ENCODE data around the gene DAAM2.

The DAAM2 gene

GRCh38 chr6:39886871-39887270 is 94.7 kb downstream of the DAAM2 start:
- DNase-seq (ENCODE audit: low spot score), result no peak

GRCh38 chr6:39887692-39888450 is 95.7 kb downstream of the DAAM2 start:
- peak; percentile 93 for DNase-seq (ENCODE audit: low spot score)

DNA sequence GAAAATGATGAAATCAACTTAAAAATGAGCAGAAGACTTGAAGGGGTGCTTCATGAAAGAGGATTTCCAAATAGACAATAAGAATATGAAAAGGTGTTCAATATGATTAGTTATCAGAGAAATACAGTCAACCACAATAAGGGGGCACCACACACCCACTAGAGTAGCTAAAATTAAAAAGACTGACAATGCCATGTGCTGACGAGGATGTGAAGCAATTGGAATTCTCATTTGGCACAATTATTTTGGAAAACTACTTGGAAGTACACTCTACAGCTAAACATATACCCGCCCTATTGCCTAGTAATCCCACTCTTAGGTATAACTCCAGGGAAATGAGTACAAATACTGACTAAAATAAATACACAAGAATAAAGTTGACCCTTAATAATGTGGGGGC is 97.1 kb downstream of the DAAM2 start:
- no peak for DNase-seq (ENCODE audit: low spot score)

GRCh38 chr6:39891353-39891752 is 99.2 kb downstream of the DAAM2 start:
- no peak for DNase-seq (ENCODE audit: low spot score)

- no peak for DNase-seq (ENCODE audit: low spot score)
Observed at GRCh38 chr6:39891976-39892375, 99.8 kb downstream of the DAAM2 start.

GRCh38 chr6:39892490-39893129 is 100.4 kb downstream of the DAAM2 start:
- peak; percentile 83 for DNase-seq (ENCODE audit: low spot score)

GRCh38 chr6:39893286-39893685 is 101.1 kb downstream of the DAAM2 start:
- no peak for DNase-seq (ENCODE audit: low spot score)

GRCh38 chr6:39896701-39897100 is 104.5 kb downstream of the DAAM2 start:
- DNase-seq (ENCODE audit: low spot score), result no peak

DNA sequence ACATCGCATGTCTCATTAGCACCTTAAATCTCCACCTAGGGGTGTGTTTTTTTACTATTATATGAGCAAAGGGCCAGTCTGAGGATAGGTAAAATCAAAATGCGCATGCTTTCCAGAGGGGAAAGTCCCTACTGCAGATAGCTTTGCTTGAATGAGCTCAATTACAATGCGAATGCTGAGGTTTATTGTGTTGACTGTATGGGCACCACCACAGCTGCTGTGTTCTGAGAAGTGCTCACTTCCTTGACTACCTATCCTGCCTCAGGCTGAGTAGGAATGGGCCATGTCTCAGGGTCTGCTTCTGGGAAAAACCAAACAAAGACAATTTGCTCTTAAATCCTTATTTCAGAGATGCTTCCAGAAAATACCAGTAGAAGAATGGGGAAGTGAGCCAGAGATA is 105.5 kb downstream of the DAAM2 start:
- DNase-seq (ENCODE audit: low spot score), result no peak

DNA sequence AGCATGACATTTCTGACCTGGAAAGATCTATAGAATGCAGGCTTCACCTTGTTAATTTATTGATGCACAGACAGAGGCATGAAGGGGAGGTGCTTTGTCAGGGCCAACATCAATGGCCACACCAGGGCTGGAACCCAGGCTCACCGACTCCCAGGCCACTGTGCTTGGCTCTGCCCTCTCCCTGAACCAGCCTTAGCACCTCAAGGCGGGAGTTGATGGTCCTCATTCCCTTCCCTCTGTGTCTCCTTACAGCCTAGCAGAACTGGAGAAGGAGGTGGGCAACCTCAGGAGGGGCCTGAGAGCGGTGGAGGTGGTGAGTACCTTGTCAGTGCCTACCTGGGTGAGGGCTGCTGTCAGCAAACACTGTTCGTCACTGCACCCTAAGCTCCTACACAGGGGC is 106.4 kb downstream of the DAAM2 start:
- DNase-seq (ENCODE audit: low spot score), result no peak

GRCh38 chr6:39899554-39900295 is 107.5 kb downstream of the DAAM2 start:
- no peak for DNase-seq (ENCODE audit: low spot score)

DNA sequence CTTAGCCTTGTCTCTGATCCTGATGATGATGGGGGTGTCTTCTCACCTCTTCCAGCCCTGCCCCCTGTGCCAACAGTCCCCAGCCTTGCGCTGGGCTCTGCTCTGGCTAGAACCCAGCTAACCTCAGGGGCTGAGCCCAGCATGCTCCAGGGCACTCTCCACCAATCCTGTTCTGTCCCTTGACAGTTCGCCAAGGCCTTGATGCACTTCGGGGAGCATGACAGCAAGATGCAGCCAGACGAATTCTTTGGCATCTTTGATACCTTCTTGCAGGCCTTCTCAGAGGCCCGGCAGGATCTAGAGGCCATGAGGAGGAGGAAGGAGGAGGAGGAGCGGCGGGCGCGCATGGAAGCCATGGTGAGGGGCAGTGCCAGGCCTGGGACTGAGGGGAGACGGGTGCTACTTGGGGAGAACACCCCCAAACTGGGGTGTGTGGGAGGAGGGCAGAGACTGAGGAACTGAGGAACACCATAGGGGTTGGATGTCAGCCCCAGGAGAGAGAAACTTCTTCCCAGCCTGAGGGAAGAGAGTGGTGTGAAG is 109.0 kb downstream of the DAAM2 start:
- no peak for DNase-seq (ENCODE audit: low spot score)

- no peak for DNase-seq (ENCODE audit: low spot score)
Observed at GRCh38 chr6:39901670-39902069, 109.5 kb downstream of the DAAM2 start.

GRCh38 chr6:39902136-39902535 is 110.0 kb downstream of the DAAM2 start:
- DNase-seq (ENCODE audit: low spot score), result no peak

GRCh38 chr6:39902786-39903465 is 110.8 kb downstream of the DAAM2 start:
- no peak for DNase-seq (ENCODE audit: low spot score)

DNA sequence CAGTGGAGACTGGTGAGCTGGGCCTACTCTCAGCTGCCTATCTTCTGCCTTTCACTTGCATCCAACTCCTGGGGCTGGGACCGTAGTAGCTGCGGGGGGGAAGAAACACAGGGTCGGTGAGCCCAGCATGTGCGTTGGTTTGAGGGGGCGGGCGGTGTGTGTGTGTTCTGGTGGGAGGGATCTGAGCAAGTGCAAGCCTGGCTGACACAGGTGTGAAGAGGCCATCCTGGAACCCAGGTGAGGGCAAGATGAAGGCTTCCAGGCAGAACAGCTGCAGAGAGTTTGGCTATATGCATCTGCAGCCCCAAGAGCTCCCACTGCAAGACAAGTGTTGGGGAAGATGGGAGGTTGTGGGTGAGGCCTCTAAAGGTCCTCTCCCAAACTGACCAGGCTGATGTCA is 111.5 kb downstream of the DAAM2 start:
- DNase-seq (ENCODE audit: low spot score), result no peak

- DNase-seq (ENCODE audit: low spot score), result no peak
Observed at GRCh38 chr6:39904946-39905639, 112.9 kb downstream of the DAAM2 start.

DNA sequence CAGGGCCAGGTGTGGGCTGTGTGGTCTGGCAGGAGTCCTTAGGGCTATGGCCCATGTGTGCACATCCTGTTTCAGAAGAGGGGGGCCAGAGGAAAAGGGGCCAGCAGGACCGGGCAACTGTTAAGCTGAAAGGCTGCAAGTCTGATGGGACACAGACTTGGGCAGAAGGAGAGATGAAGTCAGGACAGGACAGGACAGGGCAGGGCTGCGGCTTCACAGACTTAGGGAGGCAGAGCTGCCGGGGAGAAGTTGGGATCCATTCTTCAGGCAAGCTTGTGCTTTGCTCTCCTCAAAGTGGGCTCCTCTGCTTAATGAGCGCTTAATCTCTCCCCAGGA is 113.4 kb downstream of the DAAM2 start:
- no peak for DNase-seq (ENCODE audit: low spot score)

DNA sequence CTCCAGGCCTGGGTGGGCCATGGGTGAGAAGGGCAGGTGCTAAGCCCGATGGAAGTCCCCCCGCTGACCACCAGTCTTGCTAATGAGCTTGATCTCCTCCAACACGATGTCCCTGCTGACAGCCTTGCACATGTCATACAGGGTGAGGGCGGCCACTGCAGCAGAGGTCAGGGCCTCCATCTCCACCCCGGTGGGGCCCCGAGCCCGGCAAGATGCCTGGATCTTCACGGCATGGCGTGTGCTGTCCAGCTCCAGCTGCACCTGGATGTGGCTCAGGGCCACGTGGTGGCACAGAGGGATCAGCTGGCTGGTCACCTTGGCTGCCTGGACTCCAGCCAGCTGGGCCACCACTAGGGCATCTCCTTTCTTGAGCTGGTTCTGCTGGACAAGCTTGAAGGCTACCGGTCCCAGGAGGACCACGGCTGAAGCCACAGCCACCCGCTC is 114.2 kb downstream of the DAAM2 start:
- no peak for DNase-seq (ENCODE audit: low spot score)

GRCh38 chr6:39907871-39908575 is 115.8 kb downstream of the DAAM2 start:
- DNase-seq (ENCODE audit: low spot score), result no peak

All from globus pallidus (tissue), 1 donor.